CD4-positive, alpha-beta T cell (primary cell): Measurements from ENCODE around the gene MYO3B. TPM values are rescaled to one million over a fixed set of nuclear protein-coding genes. Genes with fewer than 3 reads are reported as not detected.

Experiments used
- ATAC-seq: fragments of 200-7000 bp; cut with Tn5 transposase; one replicate; pipeline ENCODE4 v1.10.0; 2022; ENCODE audit warnings: mild to moderate bottlenecking; ENCODE audit not compliant: poor library complexity
- CTCF ChIA-PET: fragments of 350-600 bp; sonication (Branson Sonifier 250); formaldehyde crosslinking; loops from one replicate; lab custom pipeline; 2021; ENCODE audit warnings: antibody characterized with exemption, inconsistent platforms; lab: Charles Lee
- POLR2A ChIA-PET: fragments of 350-600 bp; sonication (Branson Sonifier 250); formaldehyde crosslinking; loops from one replicate; lab custom pipeline; 2021; ENCODE audit warnings: antibody characterized with exemption, inconsistent platforms; lab: Charles Lee
- DNase-seq, 14 experiments: peaks; one replicate each; pipeline ENCODE4 v3.0.0-alpha.2; 2013 to 2020; ENCODE audit warnings: mixed read lengths in 2 of 14
- H3K27ac ChIP-seq, 2 donors: one replicate each; pipeline versions ENCODE4 v1.5.1 to v1.7.0; 2013; ENCODE audit warnings: low read length in 2 of 2, low read depth in 1 of 2, mild to moderate bottlenecking in 1 of 2
- H3K27me3 ChIP-seq, 2 experiments: 1 replicate in 1 of 2; 2 replicates in 1 of 2; pipeline versions ENCODE4 v1.6.1 to v1.7.0; 2013; ENCODE audit warnings: low read length in 2 of 2, control low read depth in 1 of 2, mild to moderate bottlenecking in 1 of 2, moderate library complexity in 1 of 2; ENCODE audit not compliant: insufficient read depth in 2 of 2, control insufficient read depth in 1 of 2
- H3K36me3 ChIP-seq: one replicate; pipeline ENCODE4 v1.6.1; 2013; ENCODE audit warnings: low read length, control low read depth; ENCODE audit not compliant: insufficient read depth
- H3K4me1 ChIP-seq: one replicate; pipeline ENCODE4 v1.6.1; 2013; ENCODE audit warnings: low read length, control low read depth; ENCODE audit not compliant: insufficient read depth
- H3K4me3 ChIP-seq: one replicate; pipeline ENCODE4 v1.5.1; 2013; ENCODE audit warnings: mild to moderate bottlenecking, low read length, moderate library complexity
- H3K9me3 ChIP-seq, 2 experiments: 1 replicate in 1 of 2; 2 replicates in 1 of 2; pipeline versions ENCODE4 v1.6.1 to v1.7.0; 2013; ENCODE audit warnings: low read length in 2 of 2, mild to moderate bottlenecking in 2 of 2, control low read depth in 1 of 2, moderate library complexity in 1 of 2; ENCODE audit not compliant: control insufficient read depth in 1 of 2, insufficient read depth in 1 of 2
- H3K27ac Mint-ChIP-seq: one replicate; pipeline ENCODE4 v1.8.0; 2020; ENCODE audit warnings: mixed read lengths
- H3K27me3 Mint-ChIP-seq: one replicate; pipeline ENCODE4 v1.8.0; 2021; ENCODE audit warnings: mixed read lengths
- H3K36me3 Mint-ChIP-seq: one replicate; pipeline ENCODE4 v1.8.0; 2021; ENCODE audit warnings: low read depth, mixed read lengths
- H3K4me1 Mint-ChIP-seq: one replicate; pipeline ENCODE4 v1.8.0; 2021; ENCODE audit warnings: low read depth, mixed read lengths
- H3K4me3 Mint-ChIP-seq: one replicate; pipeline ENCODE4 v1.8.0; 2020; ENCODE audit warnings: mild to moderate bottlenecking, mixed read lengths
- H3K9me3 Mint-ChIP-seq: one replicate; pipeline ENCODE4 v1.8.0; 2020; ENCODE audit warnings: mixed read lengths
- CTCF ChIP-seq: fragments of 200-600 bp; IDR thresholded peaks from one replicate; pipeline ENCODE4 v1.8.0; 2022; ENCODE audit warnings: antibody characterized with exemption, mild to moderate bottlenecking
- intact Hi-C, 2 experiments: fragments of 100-400 bp; cut with DNase I in 1 of 2; cut with micrococcal nuclease in 1 of 2; formaldehyde crosslinking; loops; one replicate each; pipeline versions ENCODE4 v1.15.1 to v1.9.0; 2023 to 2025; cut with DNase I, micrococcal nuclease
- total RNA-seq, 174 experiments: library from RNA in 2 of 174; stranded (reverse) in 2 of 174; gene quantifications; one replicate each; pipeline ENCODE4 v1.2.3 and lab custom pipeline; 2021 to 2026

MYO3B gene
- total RNA-seq, 2 experiments from 2014 or later, result not detected

DNA sequence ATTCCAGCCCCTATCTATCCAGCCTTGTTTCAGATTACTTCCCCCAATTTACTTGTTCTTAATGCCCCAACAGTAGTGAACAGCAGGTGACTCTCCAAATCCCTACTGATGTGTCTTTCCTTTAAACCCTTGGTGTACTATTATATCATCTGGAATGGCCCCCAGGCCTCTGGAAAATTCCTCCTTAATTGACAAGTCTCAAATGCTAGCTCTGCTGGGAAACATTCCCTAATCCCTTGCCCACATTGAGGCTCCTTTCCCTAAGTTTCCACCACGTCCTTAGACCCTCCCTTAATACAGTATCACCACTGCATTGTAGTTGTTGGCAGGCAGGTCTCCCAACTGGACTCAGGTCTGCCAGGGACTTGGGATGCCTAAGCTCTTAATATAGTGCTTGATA, 41.0 kb downstream of the MYO3B start:
- no peak overlapping the region for H3K27ac Mint-ChIP-seq
- no peak for TF ChIP-seq CTCF

GRCh38 chr2:170221317-170222288, 43.7 kb downstream of the MYO3B start:
- Mint-ChIP-seq H3K9me3 (no peaks in the 10 kb centered on the region), H3K4me3 (no peak overlapping the region), H3K4me1 (no peaks in the 10 kb centered on the region), H3K27me3 (no peaks in the 10 kb centered on the region), H3K36me3 (no peaks in the 10 kb centered on the region), H3K27ac (no peak overlapping the region)
- no peak overlapping the region for H3K27ac ChIP-seq
- H3K4me3 ChIP-seq, result no peak overlapping the region
- no peak for ATAC-seq
- DNase-seq, result no peak
- TF ChIP-seq CTCF, result no peak
- no peaks in the 10 kb centered on the region for H3K27me3 ChIP-seq
- no peaks in the 10 kb centered on the region for H3K4me1 ChIP-seq
- ChIA-PET POLR2A (no interaction called here), CTCF (no interaction called here)
- no peaks in the 10 kb centered on the region for H3K9me3 ChIP-seq
- intact Hi-C loops, result no loop called here
- H3K36me3 ChIP-seq, result no peaks in the 10 kb centered on the region

More for the DNA sequence above, 41.0 kb downstream of the MYO3B start:
- no peak overlapping the region for H3K4me3 ChIP-seq
- H3K27me3 ChIP-seq, result no peaks in the 10 kb centered on the region
- POLR2A ChIA-PET, result no interaction called here
- no peaks in the 10 kb centered on the region for H3K9me3 ChIP-seq
- Mint-ChIP-seq H3K4me1 (no peaks in the 10 kb centered on the region), H3K4me3 (no peak overlapping the region), H3K9me3 (no peaks in the 10 kb centered on the region), H3K27me3 (no peaks in the 10 kb centered on the region), H3K36me3 (no peaks in the 10 kb centered on the region)
- DNase-seq (no peak), ATAC-seq (no peak)
- no peak overlapping the region for H3K27ac ChIP-seq
- intact Hi-C loops, result no loop called here
- no peaks in the 10 kb centered on the region for H3K36me3 ChIP-seq
- H3K4me1 ChIP-seq, result no peaks in the 10 kb centered on the region
- CTCF ChIA-PET, result interaction anchor here (1.0 to 1.7 kb wide), 2 partner anchors 10 to 23 kb away, joined by 3 to 5 read pairs; no protein-coding TSS in a partner anchor

GRCh38 chr2:170222298-170222697, 44.4 kb downstream of the MYO3B start:
- no peaks in the 10 kb centered on the region for H3K36me3 ChIP-seq
- H3K9me3 ChIP-seq, result no peaks in the 10 kb centered on the region
- H3K4me3 ChIP-seq, result no peak overlapping the region
- POLR2A ChIA-PET, result no interaction called here
- Mint-ChIP-seq H3K4me3 (no peak overlapping the region), H3K9me3 (no peaks in the 10 kb centered on the region), H3K27me3 (no peaks in the 10 kb centered on the region), H3K4me1 (no peaks in the 10 kb centered on the region), H3K36me3 (no peaks in the 10 kb centered on the region), H3K27ac (no peak overlapping the region)
- no peak overlapping the region for H3K27ac ChIP-seq
- no peaks in the 10 kb centered on the region for H3K27me3 ChIP-seq
- intact Hi-C loops, result no loop called here
- CTCF ChIA-PET, result no interaction called here
- TF ChIP-seq CTCF, result no peak
- ATAC-seq (no peak), DNase-seq (no peak)
- no peaks in the 10 kb centered on the region for H3K4me1 ChIP-seq
